ENCODE data around the gene FAM72B. TPM values are rescaled to one million over a fixed set of nuclear protein-coding genes. Genes with fewer than 3 reads are reported as not detected.
"Not testable (repeated sequence)": the region's sequence is repeated elsewhere in the genome, so short reads cannot be mapped to it uniquely, and the experiment has no call there.

The FAM72B gene
- total RNA-seq, 4 donors from 2014 or later = 1.1 TPM; not detected in 3

- H3K27me3 ChIP-seq, H3K9me3 ChIP-seq, H3K4me3 ChIP-seq, H3K27ac ChIP-seq, H3K36me3 ChIP-seq, H3K4me1 ChIP-seq: not testable (repeated sequence)
- TF ChIP-seq CTCF (IDR thresholded peaks at IDR 0.05) = peak in 1 of 4 experiments; percentile 12
- 43 to 63% methylated on average over 5 to 6 of the region's 6 CpGs for WGBS, 2 donors (ENCODE audit: low coverage in 1 of 2)
- peak; percentile 46 for ATAC-seq
Measured at GRCh38 chr1:121155671-121156358, 28.3 kb downstream of the FAM72B start.

- ATAC-seq, H3K27ac ChIP-seq, H3K4me1 ChIP-seq, H3K36me3 ChIP-seq, H3K27me3 ChIP-seq, H3K9me3 ChIP-seq, H3K4me3 ChIP-seq: not testable (repeated sequence)
- WGBS, 2 donors (ENCODE audit: low coverage in 1 of 2) = no CpG with 5 or more reads among the region's 2 CpGs
Measured at GRCh38 chr1:121154811-121155210, 29.3 kb downstream of the FAM72B start.

GRCh38 chr1:121152788-121153187, 31.4 kb downstream of the FAM72B start:
- not testable (repeated sequence) for H3K27ac ChIP-seq, ATAC-seq

GRCh38 chr1:121151294-121151693, 32.8 kb downstream of the FAM72B start:
- not testable (repeated sequence) for H3K4me1 ChIP-seq, H3K27me3 ChIP-seq, ATAC-seq, H3K4me3 ChIP-seq, H3K27ac ChIP-seq, H3K36me3 ChIP-seq, H3K9me3 ChIP-seq
- WGBS, 2 donors (ENCODE audit: low coverage in 1 of 2) = 57% methylated on average over 1 of the region's 1 CpG; no CpG with 5 or more reads in 1 of the 2 donors

More at GRCh38 chr1:121152788-121153187, 31.4 kb downstream of the FAM72B start:
- H3K4me1 ChIP-seq, H3K4me3 ChIP-seq, H3K36me3 ChIP-seq, H3K27me3 ChIP-seq, H3K9me3 ChIP-seq: not testable (repeated sequence)

GRCh38 chr1:121148489-121149190, 35.5 kb downstream of the FAM72B start:
- peak; percentile 77 for ATAC-seq
- 0% methylated on average over 1 to 2 of the region's 9 CpGs for WGBS, 2 donors (ENCODE audit: low coverage in 1 of 2)
- peak in 2 of 4 experiments; percentile 13 to 26 for TF ChIP-seq CTCF (IDR thresholded peaks at IDR 0.05)
- not testable (repeated sequence) for H3K27ac ChIP-seq, H3K4me3 ChIP-seq, H3K27me3 ChIP-seq, H3K9me3 ChIP-seq, H3K4me1 ChIP-seq, H3K36me3 ChIP-seq

GRCh38 chr1:121140393-121140792, 43.7 kb downstream of the FAM72B start:
- not testable (repeated sequence) for H3K27ac ChIP-seq, H3K36me3 ChIP-seq, H3K27me3 ChIP-seq, H3K9me3 ChIP-seq, ATAC-seq, H3K4me1 ChIP-seq, H3K4me3 ChIP-seq
- no CpG with 5 or more reads among the region's 6 CpGs for WGBS, 2 donors (ENCODE audit: low coverage in 1 of 2)

- H3K27me3 ChIP-seq, H3K4me1 ChIP-seq, H3K4me3 ChIP-seq, H3K9me3 ChIP-seq, H3K36me3 ChIP-seq, ATAC-seq, H3K27ac ChIP-seq: not testable (repeated sequence)
- WGBS, 2 donors (ENCODE audit: low coverage in 1 of 2) = no CpG with 5 or more reads among the region's 1 CpG
Measured at GRCh38 chr1:121131494-121131893, 52.6 kb downstream of the FAM72B start.

- H3K27ac ChIP-seq = peak overlapping the region; percentile 31 to 84 (median 80)
- not testable (repeated sequence) for H3K4me1 ChIP-seq, H3K27me3 ChIP-seq, ATAC-seq, H3K9me3 ChIP-seq, H3K36me3 ChIP-seq
- no CpG with 5 or more reads among the region's 20 CpGs for WGBS, 2 donors (ENCODE audit: low coverage in 1 of 2)
- H3K4me3 ChIP-seq = peak overlapping the region; percentile 13 to 53
Measured at GRCh38 chr1:121118480-121118824, 65.7 kb downstream of the FAM72B start.

Other genes starting within 250 kb of the FAM72B start
- 10 to 100 TPM; 18.8 to 41.1 (median 30.8) TPM for gene SRGAP2C, start 635 bp upstream of the FAM72B start, total RNA-seq